Measurements from ENCODE around the gene DMD. TPM values are rescaled to one million over a fixed set of nuclear protein-coding genes. Genes with fewer than 3 reads are reported as not detected.

Gene DMD
- total RNA-seq, 1 donor from 2014 or later: 0.64 TPM

DNA sequence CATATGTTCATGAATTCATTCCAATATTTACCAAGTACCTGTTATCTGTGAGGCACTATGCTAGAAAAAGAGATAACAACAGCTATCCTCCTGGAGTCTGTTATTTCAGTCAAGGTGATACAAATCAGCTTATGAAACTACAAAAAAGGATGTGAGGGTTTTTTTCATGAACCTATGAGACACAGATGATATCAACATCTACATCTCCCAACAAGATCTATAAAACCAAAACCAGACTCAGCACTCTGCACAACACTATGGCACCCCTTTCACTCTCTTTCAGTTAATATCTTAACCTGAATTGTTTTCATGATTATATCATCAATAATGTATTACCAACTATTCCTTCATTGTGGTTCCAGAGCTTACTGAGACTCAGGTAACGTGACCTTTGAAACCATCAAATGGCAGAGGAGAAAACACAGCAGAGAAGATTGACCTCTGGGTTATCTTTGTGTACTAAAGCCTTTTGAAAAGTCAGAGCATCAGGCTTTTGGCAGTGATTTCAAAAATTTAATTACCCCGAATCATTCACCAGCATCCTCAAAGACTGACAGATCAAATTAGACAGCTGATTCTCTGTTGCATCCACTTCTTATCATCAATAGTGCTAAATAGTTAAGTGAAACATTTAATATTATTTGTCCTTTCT is 1894.9 kb downstream of the DMD start:
- intact Hi-C loops (cut with micrococcal nuclease): no loop called here

DNA sequence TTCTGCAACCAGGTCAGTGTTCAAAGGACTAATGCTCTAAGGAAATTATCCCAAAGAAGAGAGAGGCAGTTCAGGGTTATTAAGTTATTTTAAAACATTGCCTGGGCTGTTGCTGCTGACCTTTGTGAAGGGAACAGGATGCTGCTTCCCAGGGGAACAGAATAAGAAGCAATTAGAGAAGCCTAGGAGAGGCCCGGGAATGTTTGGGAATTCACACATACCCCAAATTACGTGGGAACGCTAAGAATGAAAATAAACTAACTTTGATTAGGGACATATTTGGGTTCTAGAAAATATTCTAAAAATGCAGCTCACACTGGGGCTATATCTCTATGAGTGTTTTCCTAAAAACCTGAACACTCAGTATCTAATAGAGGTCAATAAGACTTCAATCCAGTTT is 1896.4 kb downstream of the DMD start:
- intact Hi-C loops (cut with micrococcal nuclease): no loop called here

GRCh38 chrX:31307952-31308351 is 1903.4 kb downstream of the DMD start:
- intact Hi-C loops (cut with micrococcal nuclease): no loop called here

- intact Hi-C loops (cut with micrococcal nuclease): no loop called here
These were observed 1908.7 kb downstream of the DMD start for GRCh38 chrX:31302573-31303075.

DNA sequence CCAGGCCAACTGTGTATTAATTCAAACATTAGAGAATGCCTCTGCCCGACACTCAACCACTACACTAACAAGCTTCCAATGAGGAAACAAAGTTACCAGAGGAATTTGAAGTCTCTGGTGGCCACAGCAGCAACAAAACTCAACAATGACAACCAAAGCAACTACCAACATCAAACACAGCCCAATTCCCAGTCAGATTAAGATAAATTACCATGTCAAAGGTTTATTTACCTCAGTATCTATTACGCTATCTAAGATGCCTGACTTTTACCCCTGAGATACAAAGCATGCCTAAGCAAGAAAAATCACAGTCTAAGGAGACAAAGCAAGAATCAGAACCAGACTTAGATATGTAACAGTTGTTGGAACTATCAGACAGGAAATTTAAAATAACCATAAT is 1909.4 kb downstream of the DMD start:
- intact Hi-C loops (cut with micrococcal nuclease): no loop called here

DNA sequence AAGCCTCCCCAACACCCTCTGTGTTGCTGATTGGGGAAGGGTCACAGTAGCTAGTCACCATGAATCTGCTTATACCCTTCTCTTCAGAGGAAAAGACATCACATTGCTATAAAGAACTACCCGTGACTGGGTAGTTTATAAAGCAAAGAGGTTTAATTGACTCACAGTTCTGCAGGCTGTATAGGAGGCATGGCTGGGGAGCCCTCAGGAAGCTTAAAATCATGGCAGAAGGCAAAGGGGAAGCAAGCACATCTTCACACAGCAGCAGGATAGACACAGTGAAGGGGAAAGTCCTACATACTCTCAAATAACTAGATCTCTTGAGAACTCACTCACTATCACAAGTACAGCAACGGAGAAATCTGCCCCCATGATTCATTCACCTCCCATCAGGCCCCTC is 1910.1 kb downstream of the DMD start:
- intact Hi-C loops (cut with micrococcal nuclease): no loop called here

DNA sequence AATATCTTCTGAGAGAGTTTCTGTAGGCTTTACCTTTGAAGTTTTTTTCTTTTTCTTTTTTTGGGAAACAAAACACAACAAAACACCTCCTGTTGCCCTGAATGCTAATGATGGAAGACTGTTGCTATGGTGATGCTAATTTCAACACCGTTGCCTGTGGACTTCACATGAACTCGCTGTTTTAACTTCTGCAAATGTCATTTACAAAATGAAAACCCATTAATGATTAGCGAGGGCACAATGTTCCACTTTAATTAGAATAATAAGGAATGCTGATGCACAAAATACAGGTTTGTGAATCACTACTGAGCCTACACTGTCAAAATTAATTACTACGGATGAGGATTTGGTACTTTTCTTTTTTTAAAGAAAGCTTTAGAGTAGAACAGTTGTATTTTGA is 1912.4 kb downstream of the DMD start:
- intact Hi-C loops (cut with micrococcal nuclease): no loop called here

- intact Hi-C loops (cut with micrococcal nuclease): no loop called here
These were observed 1913.5 kb downstream of the DMD start for GRCh38 chrX:31297881-31298280.

DNA sequence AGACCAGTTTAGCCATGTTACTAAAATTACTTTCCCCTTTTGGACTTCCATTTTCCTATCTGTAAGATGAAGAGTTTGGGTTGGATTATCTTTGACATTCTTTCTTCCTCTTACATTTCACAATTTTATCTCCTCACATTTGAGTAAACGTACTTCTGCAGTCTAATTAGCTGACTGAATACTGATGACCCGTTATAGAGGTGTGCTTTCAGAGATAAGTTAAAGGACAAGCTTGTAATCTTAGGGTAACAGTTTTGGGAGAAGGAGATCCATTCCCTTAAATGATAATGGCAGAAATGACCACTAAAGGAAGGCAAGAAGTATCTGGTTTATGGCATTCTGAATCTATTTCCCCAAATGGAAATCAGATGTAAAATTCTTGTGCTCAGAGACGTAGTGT is 1916.9 kb downstream of the DMD start:
- intact Hi-C loops (cut with micrococcal nuclease): loop anchor here (5.0 kb wide), 1 partner anchor 257 kb away; no protein-coding TSS in a partner anchor

DNA sequence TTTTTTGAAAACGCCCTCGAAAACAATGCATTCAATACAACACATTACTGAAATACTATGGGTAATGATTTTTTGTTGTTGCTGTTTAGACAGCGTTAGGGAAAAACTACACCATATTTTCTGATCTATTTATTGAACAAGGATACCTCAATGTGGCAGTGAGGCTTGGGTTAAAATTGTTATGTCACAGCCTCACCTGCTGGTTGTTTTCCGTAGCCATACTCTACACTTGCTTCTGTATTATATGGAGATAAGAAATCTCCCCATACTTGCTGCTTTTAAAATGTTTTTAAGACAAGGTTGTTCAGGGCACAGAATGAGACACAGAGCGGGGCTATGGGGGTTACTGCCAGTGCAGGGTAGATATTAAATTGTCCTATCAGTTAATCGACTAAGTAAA is 1917.9 kb downstream of the DMD start:
- intact Hi-C loops (cut with micrococcal nuclease): loop anchor here (5.0 kb wide), 1 partner anchor 256 kb away; no protein-coding TSS in a partner anchor

- intact Hi-C loops (cut with micrococcal nuclease): loop anchor here (5.0 kb wide), 1 partner anchor 254 kb away; no protein-coding TSS in a partner anchor
These were observed 1920.2 kb downstream of the DMD start for GRCh38 chrX:31291131-31291530.

- intact Hi-C loops (cut with micrococcal nuclease): no loop called here
These were observed 1923.5 kb downstream of the DMD start for GRCh38 chrX:31287861-31288260.

- intact Hi-C loops (cut with micrococcal nuclease): no loop called here
These were observed 1930.8 kb downstream of the DMD start for GRCh38 chrX:31280580-31280979.

GRCh38 chrX:31279359-31279758 is 1932.0 kb downstream of the DMD start:
- intact Hi-C loops (cut with micrococcal nuclease): no loop called here

DNA sequence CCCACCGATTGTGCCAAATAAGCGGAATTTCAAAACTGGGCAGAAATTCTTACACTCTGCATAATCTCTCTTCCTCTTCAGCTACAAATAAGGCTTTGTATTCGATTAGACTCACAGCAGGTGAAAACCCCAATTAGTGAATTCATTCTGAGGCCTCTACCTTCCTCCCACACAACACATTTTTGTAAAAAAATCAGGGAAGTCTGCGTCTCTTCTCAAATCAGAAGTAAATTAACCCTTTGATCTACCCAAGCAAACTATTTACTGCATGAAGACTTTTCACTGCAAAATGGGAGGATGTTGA is 1938.9 kb downstream of the DMD start:
- intact Hi-C loops (cut with micrococcal nuclease): no loop called here

- intact Hi-C loops (cut with micrococcal nuclease): no loop called here
These were observed 1939.5 kb downstream of the DMD start for GRCh38 chrX:31271615-31272471.

DNA sequence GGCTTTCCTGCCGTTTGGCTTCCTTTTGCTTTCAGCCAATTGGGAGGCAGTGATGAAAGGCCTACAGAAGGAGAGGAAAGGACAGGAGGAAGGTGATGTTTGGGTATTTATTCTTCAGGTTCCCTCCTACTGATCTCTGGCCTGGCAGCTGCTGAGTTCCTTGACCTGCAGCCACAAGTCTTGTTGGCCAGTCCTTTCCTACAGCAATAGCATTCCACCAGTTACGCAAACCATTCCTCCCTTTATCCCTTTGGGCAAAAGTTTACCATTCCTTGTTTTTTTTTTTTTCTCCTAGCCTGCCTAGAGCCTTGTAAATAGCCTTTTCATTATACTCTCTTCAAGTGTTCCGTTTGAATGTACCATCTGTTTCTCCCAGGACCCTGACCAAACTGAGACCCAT is 1941.4 kb downstream of the DMD start:
- intact Hi-C loops (cut with micrococcal nuclease): no loop called here

GRCh38 chrX:31268359-31268758 is 1943.0 kb downstream of the DMD start:
- intact Hi-C loops (cut with micrococcal nuclease): no loop called here

DNA sequence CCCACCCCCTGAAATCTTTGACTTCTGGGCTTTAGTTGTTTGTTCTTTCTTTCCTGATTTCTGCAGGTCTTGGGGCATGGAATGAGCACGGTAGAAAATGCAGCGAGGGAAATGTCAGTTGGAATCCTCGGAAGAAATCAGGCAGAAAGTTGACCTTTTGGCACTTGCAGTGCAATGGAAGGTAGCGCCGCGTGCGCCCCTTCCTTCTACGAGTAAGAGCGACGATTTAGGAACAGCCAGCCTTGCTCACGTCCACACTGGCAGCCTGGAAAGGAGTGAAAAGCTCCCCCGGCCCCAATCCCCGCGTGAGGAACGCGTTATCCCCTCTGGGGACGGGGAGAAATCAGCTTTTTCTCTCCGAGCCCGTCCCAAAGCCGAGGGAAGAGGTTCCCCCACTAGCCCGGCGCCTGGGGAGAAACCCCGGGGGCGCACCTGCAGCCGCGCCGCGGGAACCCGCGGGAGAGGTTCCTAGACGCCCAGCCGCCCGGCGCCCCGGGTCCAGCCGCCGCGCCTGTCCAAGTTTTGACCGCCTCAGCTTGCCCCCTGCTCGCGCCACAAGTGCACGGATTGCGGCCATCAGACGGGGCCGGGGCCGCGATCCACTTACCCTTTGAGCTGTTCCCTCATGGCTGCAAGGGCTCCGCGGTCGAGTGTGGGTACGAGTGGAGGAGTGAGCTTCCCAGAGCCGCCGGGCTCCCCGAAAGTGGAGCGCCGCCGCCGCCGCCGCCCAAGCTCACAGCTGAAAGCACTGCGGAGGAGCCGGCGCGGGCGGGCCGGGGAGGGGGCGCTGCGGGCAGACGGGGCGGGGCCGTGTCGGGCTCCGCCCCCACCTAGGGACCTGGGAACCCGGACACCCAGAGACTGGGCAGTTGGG is 1944.9 kb downstream of the DMD start:
- intact Hi-C loops (cut with micrococcal nuclease): no loop called here

- intact Hi-C loops (cut with micrococcal nuclease): no loop called here
These were observed 1946.0 kb downstream of the DMD start for GRCh38 chrX:31265383-31265782.

- intact Hi-C loops (cut with micrococcal nuclease): no loop called here
These were observed 1951.0 kb downstream of the DMD start for GRCh38 chrX:31260351-31260750.

DNA sequence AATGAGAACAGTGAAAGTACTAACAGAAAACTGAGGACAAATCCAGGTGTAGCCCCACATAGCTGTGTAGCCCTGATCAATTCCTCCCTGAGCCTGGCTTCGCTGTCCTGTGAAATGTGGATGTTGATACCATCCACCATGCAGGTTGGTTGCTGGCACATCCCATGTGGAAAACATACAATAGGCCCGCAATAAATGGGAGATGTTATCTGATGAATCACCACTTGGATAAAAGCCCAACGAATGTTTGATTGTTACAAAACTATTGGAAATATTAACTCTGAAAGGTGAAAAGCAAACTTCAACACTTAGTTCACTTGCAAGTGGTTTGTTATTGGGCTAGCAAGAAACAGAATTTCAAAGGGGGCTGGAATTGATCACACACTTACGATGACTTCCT is 1953.2 kb downstream of the DMD start:
- intact Hi-C loops (cut with micrococcal nuclease): no loop called here
